HG03558 (cell line): ENCODE measurements around the gene CMSS1.
A peak's percentile ranks its signal among the peaks of the same experiment; 100 is the strongest.

ENCODE experiments used
- ATAC-seq: cut with Tn5 transposase; IDR thresholded peaks from one replicate; pipeline ENCODE4 v1.9.1; 2021; ENCODE audit warnings: moderate number of reproducible peaks; ENCODE audit not compliant: unreplicated experiment; ENCODE audit errors: extremely low read depth

The CMSS1 gene

DNA sequence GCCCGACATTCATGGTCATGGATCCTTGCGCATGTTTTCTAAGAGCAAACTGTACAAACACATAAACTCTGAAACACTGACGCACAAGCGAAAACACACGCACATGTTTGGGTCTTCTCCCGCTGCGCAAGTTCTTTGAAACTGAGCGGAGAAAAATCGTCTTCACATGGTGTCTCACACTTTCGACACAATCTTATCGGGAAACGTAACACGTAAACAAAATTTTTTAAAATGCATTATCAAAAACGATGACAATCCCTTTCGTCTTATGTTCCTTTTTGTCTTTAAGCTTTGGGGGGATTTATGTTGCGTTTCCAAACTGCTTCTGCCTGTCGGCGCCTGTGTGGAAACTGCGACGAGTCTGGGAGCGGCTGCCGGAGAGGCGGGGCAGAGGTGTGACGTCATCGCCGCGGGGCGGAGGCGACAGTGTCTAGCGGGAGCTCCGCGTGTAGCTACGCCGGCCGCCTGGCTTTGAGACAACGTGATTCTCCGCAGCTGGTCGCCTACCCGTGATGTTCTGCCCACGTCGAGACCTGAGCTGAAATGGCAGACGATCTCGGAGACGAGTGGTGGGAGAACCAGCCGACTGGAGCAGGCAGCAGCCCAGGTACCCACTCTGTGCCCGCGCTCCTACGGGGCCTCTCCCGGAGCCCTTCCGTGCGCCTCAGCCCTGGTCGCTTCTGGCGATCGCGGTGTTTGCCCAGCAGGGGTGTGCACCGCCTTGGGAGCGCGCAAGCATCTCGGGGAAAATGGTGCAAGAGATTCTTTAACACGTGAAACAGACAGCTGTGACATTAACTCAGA is at the start of gene CMSS1:
CMSS1 (plus strand) TSS at position 426 of the 804 bp plus-strand sequence.
- ATAC-seq: peak; percentile 94

GRCh38 chr3:99768126-99768525 is 49.5 kb upstream of the CMSS1 start:
- no peak for ATAC-seq

DNA sequence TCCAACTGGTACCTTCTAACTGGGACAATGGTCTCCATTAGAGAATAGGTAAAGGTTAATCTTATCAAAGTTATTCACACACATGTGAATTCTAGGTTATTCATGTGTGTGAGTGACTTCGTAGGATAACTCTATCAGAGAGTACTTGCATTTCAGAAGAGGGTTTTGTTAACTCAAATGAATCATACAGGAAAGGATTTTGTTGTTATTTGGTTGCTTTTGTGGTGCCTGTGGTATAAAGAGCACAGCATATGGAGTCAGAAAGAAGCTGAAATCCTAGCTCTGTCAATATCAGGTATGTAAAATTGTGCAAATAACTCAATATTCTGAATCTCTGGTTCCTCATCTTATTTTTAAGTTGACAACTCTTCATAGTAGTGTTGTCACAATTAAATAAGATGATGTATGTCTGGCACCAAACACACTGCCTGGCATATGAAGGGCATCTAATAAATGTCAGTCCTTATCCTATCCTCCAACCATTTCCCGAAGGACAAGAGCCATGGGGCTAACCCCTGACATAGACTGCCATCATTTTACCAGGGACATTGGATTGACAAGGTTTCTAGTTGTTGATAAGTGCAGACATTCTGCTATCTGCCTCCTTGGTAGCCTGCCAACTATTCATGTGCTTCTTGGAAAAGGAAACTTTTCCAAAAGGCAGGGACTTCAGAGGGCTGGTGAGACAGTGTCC is 48.7 kb upstream of the CMSS1 start:
- no peak for ATAC-seq

GRCh38 chr3:99772171-99772570 is 45.5 kb upstream of the CMSS1 start:
- no peak for ATAC-seq

- ATAC-seq: no peak
Measured at GRCh38 chr3:99772671-99773070, 45.0 kb upstream of the CMSS1 start.

GRCh38 chr3:99774467-99774866 is 43.2 kb upstream of the CMSS1 start:
- ATAC-seq: peak; percentile 98

- no peak for ATAC-seq
Measured at GRCh38 chr3:99776516-99777209, 41.0 kb upstream of the CMSS1 start.

DNA sequence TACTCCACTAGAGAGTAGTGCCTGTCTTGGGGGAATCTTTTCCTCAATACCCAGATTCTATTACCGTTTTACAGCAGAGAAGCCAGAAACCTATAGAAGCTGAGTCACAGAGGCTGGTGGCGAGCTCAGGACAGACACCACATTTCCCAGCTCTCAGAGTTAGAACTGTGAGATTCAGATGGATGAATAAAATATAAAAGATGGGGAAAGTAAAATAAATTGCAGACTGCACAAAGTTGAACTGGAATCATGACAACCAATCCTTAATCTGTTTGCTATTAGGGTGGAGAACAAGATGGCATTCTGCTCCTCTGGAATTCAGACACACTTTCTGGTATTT is 40.5 kb upstream of the CMSS1 start:
- ATAC-seq: no peak

DNA sequence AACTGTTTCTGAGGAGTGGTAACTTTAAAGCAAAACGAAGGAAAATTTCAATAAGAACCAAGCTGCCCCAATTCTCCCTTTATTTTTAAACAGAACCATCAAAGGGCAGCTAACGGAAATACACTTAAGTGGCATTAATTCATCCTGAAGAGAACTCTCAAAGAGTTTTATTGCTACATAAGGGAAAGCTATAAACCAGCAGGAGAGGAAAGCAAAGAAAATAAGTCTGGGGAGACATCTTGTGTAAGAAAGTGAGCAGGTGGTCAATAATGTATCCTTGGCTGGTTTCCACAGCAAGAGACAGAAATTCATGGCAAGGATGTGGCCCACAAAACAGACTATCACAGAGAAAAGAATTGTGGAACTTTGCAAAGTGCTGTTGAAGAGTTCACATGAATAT is 40.0 kb upstream of the CMSS1 start:
- no peak for ATAC-seq

GRCh38 chr3:99780749-99781148 is 36.9 kb upstream of the CMSS1 start:
- no peak for ATAC-seq

DNA sequence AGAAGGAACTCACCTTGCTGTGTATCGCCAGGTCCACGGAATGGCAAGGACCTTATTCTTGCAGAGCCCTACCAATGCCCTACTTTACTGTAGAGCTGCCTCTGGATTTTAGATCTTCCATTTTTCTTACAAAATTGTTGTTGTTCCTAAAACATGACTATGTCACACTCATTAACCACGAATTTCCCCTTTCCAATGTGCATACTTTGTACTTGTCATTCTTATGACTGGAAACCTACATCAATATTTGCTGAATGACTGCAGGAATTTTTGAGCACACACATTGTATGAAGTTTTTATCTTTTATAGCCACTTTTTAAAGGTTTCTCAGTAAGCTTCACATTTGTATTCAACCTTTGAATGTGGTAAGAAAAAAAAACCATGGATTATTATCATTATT is 35.9 kb upstream of the CMSS1 start:
- ATAC-seq: no peak

DNA sequence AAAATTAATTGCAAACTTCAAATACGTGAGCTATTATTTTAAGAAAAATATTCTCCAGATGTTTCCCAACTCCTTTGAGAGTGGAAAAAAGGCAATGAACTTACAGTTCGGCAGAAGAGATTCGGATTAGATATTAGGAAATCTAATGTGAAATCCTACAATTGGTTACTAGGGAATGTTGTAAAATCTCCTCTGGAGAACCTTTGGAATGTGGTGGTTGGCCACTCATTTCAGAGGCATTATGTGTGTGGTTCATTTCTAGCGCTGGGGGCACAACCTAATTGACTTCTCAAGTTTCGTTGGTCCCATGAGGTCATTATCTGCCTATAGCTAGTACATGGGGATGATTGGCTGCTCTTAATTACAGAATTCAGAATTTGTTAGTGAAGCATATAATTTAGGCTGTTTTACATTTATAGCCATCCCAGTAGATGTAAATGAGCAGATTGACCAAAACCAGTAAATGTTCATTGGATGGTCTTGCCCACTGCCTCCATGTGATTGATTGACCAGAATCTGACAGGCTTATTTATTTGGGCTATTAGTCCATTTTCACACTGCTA is 34.6 kb upstream of the CMSS1 start:
- no peak for ATAC-seq

- ATAC-seq: peak; percentile 89
Measured at GRCh38 chr3:99789011-99789721, 28.5 kb upstream of the CMSS1 start.

DNA sequence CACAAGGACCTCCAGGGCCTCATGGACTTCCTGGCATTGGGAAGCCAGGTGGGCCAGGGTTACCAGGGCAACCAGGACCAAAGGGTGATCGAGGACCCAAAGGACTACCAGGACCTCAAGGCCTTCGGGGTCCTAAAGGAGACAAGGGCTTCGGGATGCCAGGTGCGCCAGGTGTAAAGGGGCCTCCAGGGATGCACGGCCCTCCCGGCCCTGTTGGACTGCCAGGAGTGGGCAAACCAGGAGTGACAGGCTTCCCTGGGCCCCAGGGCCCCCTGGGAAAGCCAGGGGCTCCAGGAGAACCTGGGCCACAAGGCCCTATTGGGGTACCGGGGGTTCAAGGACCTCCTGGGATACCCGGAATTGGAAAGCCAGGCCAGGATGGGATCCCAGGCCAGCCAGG is 23.2 kb upstream of the CMSS1 start:
- ATAC-seq: no peak

GRCh38 chr3:99795573-99795972 is 22.1 kb upstream of the CMSS1 start:
- ATAC-seq: no peak

DNA sequence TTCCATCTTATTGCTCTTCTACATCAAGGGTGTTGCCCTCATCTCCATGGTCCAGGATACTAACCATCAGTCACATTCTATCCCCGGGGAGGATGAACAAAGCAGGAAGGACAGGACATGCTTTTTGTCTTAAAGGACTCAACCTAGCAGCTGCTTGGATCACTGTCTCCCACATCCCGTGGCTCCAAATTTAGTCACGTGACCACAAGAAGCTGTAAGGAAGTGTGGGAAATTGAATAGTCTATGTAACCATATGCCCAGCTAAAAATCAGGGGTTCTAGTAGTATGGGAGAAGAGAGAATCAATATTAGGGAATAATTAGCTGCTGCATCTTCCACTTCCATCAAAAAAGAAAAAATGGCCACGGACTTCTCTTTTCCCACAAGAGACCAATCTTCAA is 18.2 kb upstream of the CMSS1 start:
- no peak for ATAC-seq

DNA sequence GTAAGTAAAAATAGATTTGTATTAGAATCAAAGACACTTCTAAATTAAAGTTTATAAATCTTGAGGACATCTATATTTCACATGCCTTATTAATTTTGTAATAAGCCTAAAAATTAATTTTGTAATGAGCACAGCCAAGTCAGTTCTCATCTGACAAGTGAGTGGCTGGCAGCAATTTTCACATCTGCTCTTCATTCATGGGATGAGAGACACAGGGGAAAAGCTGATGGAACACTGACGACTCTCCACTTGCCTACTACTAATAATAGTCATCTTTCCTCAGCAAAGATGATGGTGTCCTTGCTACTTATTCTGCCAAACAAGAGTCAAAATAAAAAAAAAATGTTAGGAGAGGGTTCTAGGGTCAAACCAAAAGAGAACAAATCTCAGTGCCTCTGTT is 14.4 kb upstream of the CMSS1 start:
- ATAC-seq: no peak

DNA sequence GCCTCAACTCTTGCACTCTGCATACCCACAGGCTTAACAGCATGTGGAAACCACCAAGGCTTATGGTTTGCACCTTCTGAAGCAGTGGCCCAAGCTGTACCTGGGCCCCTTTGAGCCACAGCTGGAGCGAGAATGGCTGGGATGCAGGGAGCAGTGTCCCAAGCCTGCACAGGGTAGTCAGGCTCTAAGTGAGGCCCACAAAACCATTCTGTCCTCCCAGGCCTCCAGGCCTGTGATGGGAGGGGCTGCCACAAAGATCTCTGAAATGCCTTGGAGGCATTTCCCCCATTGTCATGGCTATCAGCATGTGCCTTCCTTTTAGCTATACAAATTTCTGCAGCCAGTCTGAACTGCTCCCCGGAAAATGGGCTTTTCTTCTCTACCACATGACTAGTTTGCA is 12.5 kb upstream of the CMSS1 start:
- ATAC-seq: no peak

DNA sequence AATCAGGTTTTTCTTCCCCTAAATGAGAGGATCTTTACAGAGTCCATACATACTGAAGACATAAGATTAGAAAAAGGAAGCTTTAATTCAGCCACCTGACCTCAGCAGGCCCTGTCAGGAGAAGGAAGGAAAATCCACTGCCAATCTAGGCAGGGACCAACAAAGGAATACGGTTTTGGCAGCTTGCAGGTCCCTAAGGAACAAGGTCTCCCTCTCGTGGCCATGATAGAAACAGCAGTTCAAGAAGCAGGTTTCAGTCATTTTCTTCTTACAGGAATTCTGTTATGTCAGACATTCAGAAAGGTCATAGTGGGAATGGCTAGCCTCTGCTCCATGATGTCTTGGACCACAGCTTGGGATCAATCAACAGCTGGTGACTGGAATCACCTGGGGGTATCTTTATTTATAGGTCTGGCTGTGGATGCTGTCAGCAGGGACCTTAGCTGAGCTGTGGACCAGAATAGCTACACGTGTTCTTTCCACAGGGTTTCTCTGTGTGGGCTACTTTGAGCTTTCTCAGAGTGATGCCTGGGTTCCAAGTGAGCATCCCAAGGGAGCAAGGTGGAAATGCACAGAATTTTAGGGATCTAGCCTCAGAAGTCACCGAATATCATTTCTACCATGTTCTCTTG is 9.4 kb upstream of the CMSS1 start:
- no peak for ATAC-seq

GRCh38 chr3:99809565-99809964 is 8.1 kb upstream of the CMSS1 start:
- ATAC-seq: no peak
